HUDEP-2 (cell line): ENCODE data around the gene RNF151.
A peak's percentile ranks its signal among the peaks of the same experiment; 100 is the strongest.

Source experiments
- DNase-seq, 76 experiments: peaks; one replicate each; lab custom pipeline; 2025; ENCODE audit not compliant: unreplicated experiment in 76 of 76; lab: John Stamatoyannopoulos, UW

Gene RNF151

GRCh38 chr16:1990101-1990350 is 23.4 kb downstream of the RNF151 start:
- no peak for DNase-seq

GRCh38 chr16:1990351-1991134 is 23.9 kb downstream of the RNF151 start:
- no peak for DNase-seq

- DNase-seq: no peak
Observed at GRCh38 chr16:1991135-1991551, 24.5 kb downstream of the RNF151 start.

- no peak for DNase-seq
Observed at GRCh38 chr16:1991588-1991947, 24.9 kb downstream of the RNF151 start.

GRCh38 chr16:1991948-1992703 is 25.5 kb downstream of the RNF151 start:
- peak in 75 of 76 experiments; percentile 42 to 100 (median 98) for DNase-seq

- DNase-seq: peak in 6 of 76 experiments; percentile 8 to 52 (median 30)
Observed at GRCh38 chr16:1992704-1993317, 26.2 kb downstream of the RNF151 start.

GRCh38 chr16:1993731-1994131 is 27.1 kb downstream of the RNF151 start:
- DNase-seq: no peak

GRCh38 chr16:1997494-1998359 is 31.1 kb downstream of the RNF151 start:
- DNase-seq: no peak

GRCh38 chr16:1998360-1998835 is 31.7 kb downstream of the RNF151 start:
- no peak for DNase-seq

GRCh38 chr16:1998852-1999801 is 32.5 kb downstream of the RNF151 start:
- no peak for DNase-seq

GRCh38 chr16:1999866-2000514 is 33.3 kb downstream of the RNF151 start:
- no peak for DNase-seq

GRCh38 chr16:2001035-2001434 is 34.4 kb downstream of the RNF151 start:
- DNase-seq: no peak

- no peak for DNase-seq
Observed at GRCh38 chr16:2001456-2002355, 35.0 kb downstream of the RNF151 start.

- no peak for DNase-seq
Observed at GRCh38 chr16:2002406-2003230, 36.0 kb downstream of the RNF151 start.

GRCh38 chr16:2003231-2003826 is 36.7 kb downstream of the RNF151 start:
- DNase-seq: no peak

GRCh38 chr16:2003827-2004641 is 37.4 kb downstream of the RNF151 start:
- DNase-seq: peak in 74 of 76 experiments; percentile 21 to 95 (median 85)
